HG03280 (cell line): ENCODE results near the gene HTRA1.

ENCODE experiments used
- ATAC-seq: cut with Tn5 transposase; IDR thresholded peaks from one replicate; pipeline ENCODE4 v1.9.1; 2021; ENCODE audit warnings: mild to moderate bottlenecking, moderate library complexity; ENCODE audit not compliant: unreplicated experiment

HTRA1 gene

GRCh38 chr10:122454603-122455080 lies 6.7 kb upstream of the HTRA1 start, which contains the start of gene ARMS2:
TSS of gene ARMS2 (plus strand) at chr10:122454653. CDS start at chr10:122454728, 75 bp downstream.
- ATAC-seq, result no peak

- no peak for ATAC-seq
These were observed 5.8 kb upstream of the HTRA1 start for GRCh38 chr10:122455376-122456079.

- no peak for ATAC-seq
These were observed 3.4 kb upstream of the HTRA1 start for GRCh38 chr10:122457934-122458333.

- no peak for ATAC-seq
These were observed 2.7 kb upstream of the HTRA1 start for GRCh38 chr10:122458693-122459092.

GRCh38 chr10:122459561-122460273 lies 1.6 kb upstream of the HTRA1 start:
- ATAC-seq, result no peak

- ATAC-seq, result no peak
These were observed 461 bp upstream of the HTRA1 start for GRCh38 chr10:122460891-122461293.

- ATAC-seq, result no peak
These were observed 578 bp downstream of the HTRA1 start for GRCh38 chr10:122461729-122462532.

- no peak for ATAC-seq
These were observed 1.4 kb downstream of the HTRA1 start for GRCh38 chr10:122462533-122463465.

- no peak for ATAC-seq
These were observed 2.3 kb downstream of the HTRA1 start for GRCh38 chr10:122463466-122464249.

GRCh38 chr10:122464250-122464510 lies 2.8 kb downstream of the HTRA1 start:
- ATAC-seq, result no peak

GRCh38 chr10:122464586-122464985 lies 3.2 kb downstream of the HTRA1 start:
- ATAC-seq, result no peak

GRCh38 chr10:122465401-122466040 lies 4.2 kb downstream of the HTRA1 start:
- ATAC-seq, result no peak

GRCh38 chr10:122466951-122467381 lies 5.6 kb downstream of the HTRA1 start:
- ATAC-seq, result no peak

GRCh38 chr10:122467701-122468100 lies 6.3 kb downstream of the HTRA1 start:
- ATAC-seq, result no peak

GRCh38 chr10:122468307-122468925 lies 7.1 kb downstream of the HTRA1 start:
- ATAC-seq, result no peak

- no peak for ATAC-seq
These were observed 7.8 kb downstream of the HTRA1 start for GRCh38 chr10:122468926-122469781.

GRCh38 chr10:122469848-122470247 lies 8.5 kb downstream of the HTRA1 start:
- ATAC-seq, result no peak
